Superior temporal gyrus (tissue), 1 donor: Measurements from ENCODE around the gene KLHL29.
"Not testable (repeated sequence)": the region's sequence is repeated elsewhere in the genome, so short reads cannot be mapped to it uniquely, and the experiment has no call there.

Source experiments
- DNase-seq: peaks from one replicate; pipeline ENCODE4 v3.0.0-alpha.2; 2016; ENCODE audit errors: extremely low spot score

KLHL29 gene

GRCh38 chr2:23712756-23713151 lies 327.8 kb downstream of the KLHL29 start:
- no peak for DNase-seq

DNA sequence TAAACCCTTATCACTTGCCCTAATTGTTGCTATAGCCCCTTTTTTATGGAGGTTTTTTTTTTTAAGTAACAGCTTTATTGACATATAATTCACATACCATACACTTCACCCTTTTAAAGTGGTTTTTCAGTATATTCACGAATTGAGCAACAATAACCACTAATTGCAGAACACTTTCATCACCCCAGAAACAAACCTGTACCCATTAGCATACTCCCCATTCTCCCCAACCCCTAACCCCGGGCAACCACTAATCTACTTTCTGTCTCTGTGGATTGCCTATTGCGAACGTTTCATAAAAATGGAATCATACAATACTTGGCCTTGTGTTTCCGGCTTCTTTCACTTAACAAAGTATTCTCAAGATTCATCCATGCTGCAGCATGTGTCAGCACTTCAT lies 328.4 kb downstream of the KLHL29 start:
- no peak for DNase-seq

DNA sequence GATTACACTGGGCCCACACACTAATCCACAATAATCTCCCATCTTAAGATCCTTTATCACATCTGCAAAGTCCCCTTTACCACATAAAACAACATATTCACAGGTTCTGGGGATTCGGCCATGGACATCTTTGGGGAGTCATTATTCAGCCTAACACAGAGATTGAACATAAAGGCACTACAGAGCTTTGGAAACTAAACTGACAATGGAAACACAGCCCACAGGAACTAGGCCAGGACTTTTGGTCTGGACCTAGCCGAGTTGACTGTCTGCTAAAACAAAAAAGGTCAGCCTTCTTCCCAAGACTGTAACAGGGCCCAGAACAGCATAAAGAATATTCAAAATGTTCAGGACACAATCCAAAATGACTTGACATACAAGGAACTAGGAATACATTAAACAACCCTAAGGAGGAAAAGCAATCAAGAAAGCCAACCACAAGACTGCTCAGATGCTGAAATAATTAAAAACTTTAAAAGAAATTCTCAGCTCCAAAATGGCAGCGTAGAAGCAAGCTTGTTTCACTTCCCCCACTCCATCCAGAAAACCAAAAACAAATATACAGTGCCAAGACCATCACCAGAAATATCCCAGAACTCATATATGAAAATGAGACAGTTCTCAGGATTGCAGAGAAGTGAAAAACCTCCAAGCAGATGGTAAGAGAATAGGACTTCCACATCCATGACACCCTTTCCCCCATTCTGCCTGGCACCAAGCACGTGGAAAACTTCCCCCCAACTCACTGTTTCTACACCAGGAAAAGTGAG lies 334.1 kb downstream of the KLHL29 start:
- no peak for DNase-seq

- no peak for DNase-seq
These were observed 334.7 kb downstream of the KLHL29 start for GRCh38 chr2:23719716-23720115.

GRCh38 chr2:23720705-23721453 lies 335.9 kb downstream of the KLHL29 start:
- DNase-seq, result no peak

GRCh38 chr2:23721454-23721826 lies 336.5 kb downstream of the KLHL29 start:
- DNase-seq, result no peak

DNA sequence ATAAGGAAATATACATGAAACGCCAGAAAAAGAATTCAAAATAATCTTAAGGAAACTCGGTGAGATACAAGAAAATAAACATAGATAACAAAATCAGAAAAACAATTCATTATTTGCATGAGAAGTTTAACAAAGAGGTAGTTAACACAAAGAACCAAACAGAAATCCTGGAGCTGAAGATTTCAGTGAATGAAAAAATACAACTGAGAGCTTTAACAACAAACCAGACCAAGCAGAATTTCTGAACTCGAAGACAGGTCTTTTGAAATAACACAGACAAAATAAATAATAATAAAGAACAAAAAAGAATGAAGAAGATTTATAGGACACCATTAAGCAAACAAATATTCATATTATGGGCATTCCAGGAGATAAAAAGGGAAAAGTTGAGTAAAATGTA lies 337.3 kb downstream of the KLHL29 start:
- no peak for DNase-seq

DNA sequence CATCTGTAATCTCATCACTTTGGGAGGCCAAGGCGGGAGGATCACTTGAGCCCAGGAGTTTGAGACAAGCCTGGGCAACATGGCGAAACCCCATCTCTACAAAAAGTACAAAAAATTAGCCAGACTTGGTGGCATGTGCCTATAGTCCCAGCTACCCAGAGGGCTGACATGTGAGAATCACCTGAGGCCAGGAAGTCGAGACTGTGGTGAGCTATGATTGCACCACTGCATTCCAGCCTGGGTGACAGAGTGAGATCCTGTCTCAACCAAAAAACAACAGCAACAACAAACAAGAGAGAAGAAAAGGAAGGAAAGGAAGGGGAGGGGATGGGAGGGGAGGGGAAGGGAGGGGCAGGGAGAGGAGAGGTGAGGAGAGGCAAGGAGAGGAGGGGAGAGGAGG lies 338.1 kb downstream of the KLHL29 start:
- not testable (repeated sequence) for DNase-seq

GRCh38 chr2:23734416-23734815 lies 349.4 kb downstream of the KLHL29 start:
- no peak for DNase-seq

DNA sequence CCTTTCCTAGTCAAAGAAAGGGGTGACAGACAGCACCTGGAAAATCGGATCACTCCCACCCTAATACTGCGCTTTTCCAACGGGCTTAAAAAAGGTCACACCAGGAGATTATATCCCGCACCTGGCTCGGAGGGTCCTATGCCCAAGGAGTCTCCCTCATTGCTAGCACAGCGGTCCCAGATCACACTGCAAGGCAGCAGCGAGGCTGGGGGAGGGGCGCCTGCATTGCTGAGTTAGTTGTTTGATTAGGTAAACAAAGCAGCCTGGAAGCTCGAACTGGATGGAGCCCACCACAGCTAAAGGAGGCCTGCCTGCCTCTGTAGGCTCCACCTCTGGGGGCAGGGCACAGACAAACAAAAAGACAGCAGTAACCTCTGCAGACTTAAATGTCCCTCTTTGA lies 351.8 kb downstream of the KLHL29 start:
- not testable (repeated sequence) for DNase-seq

GRCh38 chr2:23745068-23745725 lies 360.2 kb downstream of the KLHL29 start:
- no peak for DNase-seq

DNA sequence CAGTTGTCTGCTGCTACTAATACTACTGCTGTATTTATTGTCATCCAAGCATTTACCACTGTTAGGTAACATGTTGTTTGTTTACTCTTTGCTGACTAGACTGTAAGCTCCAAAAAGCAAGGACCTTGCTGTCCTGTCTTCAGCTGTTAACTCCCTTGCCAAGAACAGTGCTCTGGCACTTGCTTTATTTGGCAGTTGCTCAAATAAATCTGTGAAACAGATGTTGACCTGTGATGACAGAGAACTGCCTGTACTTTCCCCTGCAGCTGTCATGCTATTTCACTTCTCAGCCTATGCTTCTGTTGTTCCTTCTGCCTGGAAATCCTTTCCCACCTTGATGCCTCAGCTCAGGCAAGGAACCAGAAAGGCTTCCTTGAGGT lies 360.7 kb downstream of the KLHL29 start:
- no peak for DNase-seq

- no peak for DNase-seq
These were observed 361.3 kb downstream of the KLHL29 start for GRCh38 chr2:23746141-23746863.

- DNase-seq, result no peak
These were observed 366.8 kb downstream of the KLHL29 start for GRCh38 chr2:23751747-23752265.

DNA sequence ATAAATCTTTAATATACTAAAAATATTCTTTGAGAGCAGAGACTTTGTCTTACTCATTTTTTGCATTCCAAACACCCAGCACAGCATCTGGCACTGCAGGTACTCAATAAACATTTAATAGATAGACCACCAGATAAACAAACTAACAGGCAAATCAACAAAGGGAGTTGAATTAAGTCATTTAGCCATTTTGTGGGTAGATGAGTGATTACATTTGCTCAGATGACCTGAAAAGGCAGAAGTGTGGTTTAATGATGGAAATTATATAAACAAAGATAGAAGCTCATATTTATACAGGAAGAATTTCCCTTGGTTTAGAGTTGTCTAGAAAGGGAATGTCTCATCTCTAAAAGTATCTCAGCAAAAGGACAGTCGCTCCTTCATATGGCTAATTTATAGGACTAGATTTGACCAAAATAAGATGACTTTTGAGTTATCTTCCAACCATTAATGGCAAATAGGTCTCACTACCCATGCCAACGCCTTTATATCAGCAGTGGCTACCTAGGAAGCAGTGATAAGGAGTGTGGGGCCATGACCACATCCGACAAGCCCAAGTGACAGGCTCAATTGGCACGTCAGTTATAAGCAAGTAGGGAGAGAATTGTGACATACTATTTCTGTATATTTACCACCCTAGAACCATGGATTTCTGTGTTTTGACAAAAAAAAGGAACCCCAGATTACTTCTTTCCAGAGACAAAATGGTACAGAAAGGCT lies 368.5 kb downstream of the KLHL29 start:
- no peak for DNase-seq

GRCh38 chr2:23754970-23755369 lies 370.0 kb downstream of the KLHL29 start:
- no peak for DNase-seq

GRCh38 chr2:23756593-23757292 lies 371.8 kb downstream of the KLHL29 start:
- no peak for DNase-seq

DNA sequence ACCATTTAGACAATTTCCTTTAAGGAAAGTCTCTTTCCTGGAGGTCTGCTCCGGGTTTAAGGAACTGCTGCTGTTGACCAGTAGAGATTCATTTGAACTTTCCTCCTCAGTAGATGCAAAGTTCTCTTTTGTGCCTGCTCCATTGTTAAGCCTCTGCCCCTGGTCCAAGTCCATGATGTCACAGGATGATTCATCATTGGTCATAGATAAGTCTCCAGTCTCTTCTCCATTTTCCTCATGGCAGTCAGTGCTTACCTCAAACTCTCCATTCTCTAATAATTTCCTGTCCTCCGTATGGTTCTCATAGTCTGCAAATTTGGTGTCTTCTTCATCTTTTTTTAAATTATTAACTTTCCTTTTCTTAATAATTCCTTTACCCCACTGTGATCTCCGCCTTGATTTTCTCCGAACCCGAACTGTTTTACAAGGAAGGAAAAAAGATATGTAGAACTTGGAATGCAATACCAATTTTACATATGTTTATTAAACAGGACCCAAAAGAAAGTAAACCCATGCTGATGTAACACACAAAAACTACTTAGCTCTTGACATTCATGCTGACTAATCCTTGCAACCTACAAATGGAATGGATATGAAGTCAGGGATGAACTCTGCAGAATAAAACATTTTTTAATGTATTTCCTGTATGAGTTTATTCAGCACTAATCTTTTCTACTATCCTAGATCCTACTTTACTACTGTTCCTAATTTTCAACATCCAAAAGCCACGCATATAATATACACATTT lies 372.9 kb downstream of the KLHL29 start:
- DNase-seq, result no peak
